ENCODE data around the gene PLPP1.

Gene PLPP1

DNA sequence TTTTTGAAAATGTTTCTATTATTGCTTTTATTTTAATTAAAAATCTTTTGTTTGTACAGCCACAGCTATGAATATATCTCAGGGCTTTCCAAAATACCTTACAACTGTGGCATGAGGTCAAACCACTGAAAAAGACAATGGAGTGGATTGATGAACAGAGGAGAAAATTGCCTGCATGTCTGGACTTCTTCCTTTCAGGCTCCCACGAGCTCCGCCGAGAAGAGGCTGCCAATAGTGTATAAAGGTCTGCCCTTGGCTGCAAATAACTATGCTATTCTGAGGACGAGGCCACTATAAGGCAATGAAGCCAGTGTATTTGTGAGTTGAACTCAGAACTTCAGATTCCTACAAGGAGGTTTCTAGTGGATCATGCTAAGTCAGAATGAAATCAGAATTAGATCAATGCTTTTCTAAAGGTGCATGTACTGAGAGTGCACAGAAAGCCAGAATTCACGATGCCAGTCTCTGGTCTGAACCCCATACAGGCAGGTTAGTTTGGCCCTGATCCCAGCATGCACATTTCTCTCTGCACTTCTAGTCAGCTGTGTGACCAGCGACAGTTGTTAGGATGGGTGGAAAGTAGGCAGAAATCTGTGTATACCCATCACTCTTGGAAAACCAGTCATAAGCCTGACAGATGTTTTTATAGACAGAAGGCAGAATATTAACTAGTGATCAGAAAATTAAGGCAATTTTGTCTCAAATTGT is 42.7 kb upstream of the PLPP1 start:
- Histone ChIP-seq H3K9me3 (no peaks in the 10 kb centered on the region), H3K4me3 (ENCODE audit: low read depth in 1 of 2, low read length in 1 of 2) (no peak overlapping the region), H3K4me1 (ENCODE audit: control insufficient read depth in 1 of 2, insufficient read depth in 1 of 2, low read depth in 1 of 2, low read length in 1 of 2) (peaks cover 10 to 15% of the 10 kb centered on the region in 2 experiments), H3K36me3 (no peaks in the 10 kb centered on the region), H3K27me3 (peaks cover 24% of the 10 kb centered on the region), H3K27ac (no peak overlapping the region)
- TF ChIP-seq, protein P1, sequence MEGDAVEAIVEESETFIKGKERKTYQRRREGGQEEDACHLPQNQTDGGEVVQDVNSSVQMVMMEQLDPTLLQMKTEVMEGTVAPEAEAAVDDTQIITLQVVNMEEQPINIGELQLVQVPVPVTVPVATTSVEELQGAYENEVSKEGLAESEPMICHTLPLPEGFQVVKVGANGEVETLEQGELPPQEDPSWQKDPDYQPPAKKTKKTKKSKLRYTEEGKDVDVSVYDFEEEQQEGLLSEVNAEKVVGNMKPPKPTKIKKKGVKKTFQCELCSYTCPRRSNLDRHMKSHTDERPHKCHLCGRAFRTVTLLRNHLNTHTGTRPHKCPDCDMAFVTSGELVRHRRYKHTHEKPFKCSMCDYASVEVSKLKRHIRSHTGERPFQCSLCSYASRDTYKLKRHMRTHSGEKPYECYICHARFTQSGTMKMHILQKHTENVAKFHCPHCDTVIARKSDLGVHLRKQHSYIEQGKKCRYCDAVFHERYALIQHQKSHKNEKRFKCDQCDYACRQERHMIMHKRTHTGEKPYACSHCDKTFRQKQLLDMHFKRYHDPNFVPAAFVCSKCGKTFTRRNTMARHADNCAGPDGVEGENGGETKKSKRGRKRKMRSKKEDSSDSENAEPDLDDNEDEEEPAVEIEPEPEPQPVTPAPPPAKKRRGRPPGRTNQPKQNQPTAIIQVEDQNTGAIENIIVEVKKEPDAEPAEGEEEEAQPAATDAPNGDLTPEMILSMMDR (IDR thresholded peaks at IDR 0.05): no peak

DNA sequence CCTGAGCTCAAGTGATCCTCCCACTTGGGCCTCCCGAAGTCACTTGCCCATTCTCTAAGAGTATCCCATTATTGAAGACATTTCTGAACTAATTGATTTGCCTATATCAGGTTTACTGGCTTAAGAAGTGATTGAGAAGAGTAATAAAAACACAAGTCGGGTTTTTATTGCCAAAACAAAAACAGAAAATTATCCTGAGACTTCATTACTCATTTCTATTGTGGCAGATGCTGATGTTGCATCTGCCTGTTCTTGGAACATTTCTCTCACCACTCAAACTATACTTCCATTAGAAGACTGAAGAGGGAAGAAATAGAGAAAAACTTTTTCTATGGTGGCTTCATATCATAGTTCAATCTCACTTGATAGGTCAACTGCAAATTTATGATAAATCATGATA is 41.9 kb upstream of the PLPP1 start:
- peaks cover 31% of the 10 kb centered on the region for H3K27me3 ChIP-seq
- H3K9me3 ChIP-seq: no peaks in the 10 kb centered on the region
- no peaks in the 10 kb centered on the region for H3K36me3 ChIP-seq
- peaks cover 10 to 15% of the 10 kb centered on the region in 2 experiments for H3K4me1 ChIP-seq (ENCODE audit: control insufficient read depth in 1 of 2, insufficient read depth in 1 of 2, low read depth in 1 of 2, low read length in 1 of 2)
- H3K27ac ChIP-seq: no peak overlapping the region
- no peak overlapping the region for H3K4me3 ChIP-seq (ENCODE audit: low read depth in 1 of 2, low read length in 1 of 2)
- TF ChIP-seq, protein P1 (IDR thresholded peaks at IDR 0.05): no peak

DNA sequence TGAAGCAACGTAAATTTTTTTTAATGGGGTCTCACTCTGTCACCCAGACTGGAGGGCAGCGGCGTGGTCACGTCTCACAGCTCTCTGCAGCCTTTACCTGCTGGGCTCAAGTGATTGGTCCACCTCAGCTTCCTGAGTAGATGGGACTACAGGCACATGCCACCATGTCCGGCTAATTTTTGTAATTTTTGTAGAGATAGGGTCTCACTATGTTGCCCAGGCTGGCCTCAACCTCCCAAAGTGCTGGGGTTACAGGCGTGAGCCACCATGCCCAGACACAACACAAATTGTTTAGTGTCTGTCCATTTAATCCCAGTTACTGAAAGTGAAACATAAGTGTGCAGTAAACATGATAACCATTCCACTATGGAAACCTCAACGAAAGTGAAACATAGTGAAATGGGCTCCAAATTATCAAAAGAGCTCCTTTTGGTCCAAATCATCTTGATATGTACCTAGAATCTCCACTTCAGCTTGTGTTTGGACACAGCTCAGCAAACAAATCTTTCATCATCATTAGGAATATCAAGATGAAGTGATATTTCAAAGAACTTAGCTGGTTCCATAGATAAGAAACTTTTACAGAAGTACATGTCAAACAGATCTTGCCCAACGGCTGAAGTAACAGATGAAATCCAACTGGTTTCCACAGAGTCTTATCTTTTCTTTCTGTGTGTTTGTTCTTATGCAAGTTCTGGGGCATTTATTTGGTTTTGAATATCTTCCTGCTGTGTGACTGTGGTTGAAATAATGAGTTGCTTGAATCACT is 41.2 kb upstream of the PLPP1 start:
- no peak overlapping the region for H3K27ac ChIP-seq
- TF ChIP-seq, protein P1 (IDR thresholded peaks at IDR 0.05): no peak
- no peak overlapping the region for H3K4me3 ChIP-seq (ENCODE audit: low read depth in 1 of 2, low read length in 1 of 2)
- peaks cover 10 to 15% of the 10 kb centered on the region in 2 experiments for H3K4me1 ChIP-seq (ENCODE audit: control insufficient read depth in 1 of 2, insufficient read depth in 1 of 2, low read depth in 1 of 2, low read length in 1 of 2)
- no peaks in the 10 kb centered on the region for H3K9me3 ChIP-seq
- H3K36me3 ChIP-seq: no peaks in the 10 kb centered on the region
- H3K27me3 ChIP-seq: peaks cover 31% of the 10 kb centered on the region

DNA sequence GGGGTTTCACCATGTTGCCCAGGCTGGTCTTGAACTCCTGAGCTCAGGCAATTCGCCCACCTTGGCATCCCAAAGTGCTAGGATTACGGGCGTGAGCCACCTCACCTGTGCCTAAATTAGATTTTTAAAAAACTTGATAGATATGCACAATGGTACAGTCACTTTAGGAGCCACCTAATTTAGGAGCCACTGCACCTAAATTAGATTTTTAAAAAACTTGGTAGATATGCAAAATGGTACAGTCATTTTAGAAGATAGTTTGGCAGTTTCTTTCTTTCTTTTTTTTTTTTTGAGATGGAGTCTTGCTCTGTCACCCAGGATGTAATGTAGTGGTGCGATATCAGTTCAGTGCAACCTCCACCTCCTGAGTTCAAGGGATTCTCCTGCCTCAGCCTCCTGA is 37.8 kb upstream of the PLPP1 start:
- H3K4me3 ChIP-seq (ENCODE audit: low read depth in 1 of 2, low read length in 1 of 2): no peak overlapping the region
- H3K27me3 ChIP-seq: peaks cover 22% of the 10 kb centered on the region
- H3K9me3 ChIP-seq: no peaks in the 10 kb centered on the region
- TF ChIP-seq, protein P1 (IDR thresholded peaks at IDR 0.05): no peak
- H3K27ac ChIP-seq: no peak overlapping the region
- H3K36me3 ChIP-seq: no peaks in the 10 kb centered on the region
- peaks cover 10 to 15% of the 10 kb centered on the region in 2 experiments for H3K4me1 ChIP-seq (ENCODE audit: control insufficient read depth in 1 of 2, insufficient read depth in 1 of 2, low read depth in 1 of 2, low read length in 1 of 2)

DNA sequence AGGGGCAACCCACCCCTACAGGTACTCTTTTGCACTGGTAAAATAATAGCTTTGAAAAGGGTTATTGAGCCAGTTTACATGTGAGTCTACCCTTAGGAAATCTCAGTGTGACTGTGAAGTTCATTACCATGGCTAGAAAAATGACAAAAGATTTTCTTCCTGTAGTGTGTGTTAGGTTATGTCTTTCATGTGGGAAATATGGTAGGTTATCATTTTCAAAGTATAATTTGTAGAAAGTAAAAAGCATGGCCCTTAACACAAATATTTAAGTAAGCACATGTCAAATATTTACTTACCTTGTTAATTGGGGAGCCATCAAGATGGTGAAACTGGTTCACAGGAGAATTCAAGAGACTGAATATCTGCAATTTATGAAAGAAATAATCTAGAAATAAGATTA is 37.3 kb upstream of the PLPP1 start:
- H3K36me3 ChIP-seq: no peaks in the 10 kb centered on the region
- peaks cover 16% of the 10 kb centered on the region for H3K27me3 ChIP-seq
- H3K4me1 ChIP-seq (ENCODE audit: control insufficient read depth in 1 of 2, insufficient read depth in 1 of 2, low read depth in 1 of 2, low read length in 1 of 2): peaks cover 10 to 14% of the 10 kb centered on the region in 2 experiments
- H3K9me3 ChIP-seq: no peaks in the 10 kb centered on the region
- TF ChIP-seq, protein P1 (IDR thresholded peaks at IDR 0.05): no peak
- no peak overlapping the region for H3K27ac ChIP-seq
- no peak overlapping the region for H3K4me3 ChIP-seq (ENCODE audit: low read depth in 1 of 2, low read length in 1 of 2)
